Measurements from ENCODE around the gene AK1.

The AK1 gene

GRCh38 chr9:127877566-127877998 lies at the start of gene AK1:
Gene AK1 (minus strand): TSS chr9:127877675. CDS start chr9:127874617, 3,058 bp downstream.
- DNase-seq = peak; percentile 50

GRCh38 chr9:127926906-127927200 lies 49.4 kb upstream of the AK1 start:
- no peak for DNase-seq

- DNase-seq = no peak
These were observed 48.8 kb upstream of the AK1 start for GRCh38 chr9:127925959-127926905.

- DNase-seq = no peak
These were observed 47.4 kb upstream of the AK1 start for GRCh38 chr9:127924736-127925444.

GRCh38 chr9:127923771-127924170 lies 46.3 kb upstream of the AK1 start:
- DNase-seq = no peak

- no peak for DNase-seq
These were observed 45.6 kb upstream of the AK1 start for GRCh38 chr9:127923046-127923445.

- no peak for DNase-seq
These were observed 44.2 kb upstream of the AK1 start for GRCh38 chr9:127921557-127922120.

- no peak for DNase-seq
These were observed 43.3 kb upstream of the AK1 start for GRCh38 chr9:127920794-127921193.

GRCh38 chr9:127919253-127919815 lies 41.9 kb upstream of the AK1 start:
- no peak for DNase-seq

- no peak for DNase-seq
These were observed 41.0 kb upstream of the AK1 start for GRCh38 chr9:127918183-127919107.

- no peak for DNase-seq
These were observed 40.1 kb upstream of the AK1 start for GRCh38 chr9:127917603-127918002.

- peak; percentile 85 for DNase-seq
These were observed 39.5 kb upstream of the AK1 start, which contains the start of gene ST6GALNAC4 for GRCh38 chr9:127916720-127917581. Gene ST6GALNAC4 (minus strand): TSS chr9:127917041. CDS start chr9:127916419, 622 bp downstream.

GRCh38 chr9:127915801-127916719 lies 38.6 kb upstream of the AK1 start:
- no peak for DNase-seq

GRCh38 chr9:127915325-127915752 lies 37.9 kb upstream of the AK1 start:
- no peak for DNase-seq

GRCh38 chr9:127913682-127914081 lies 36.2 kb upstream of the AK1 start:
- no peak for DNase-seq

GRCh38 chr9:127912882-127913281 lies 35.4 kb upstream of the AK1 start:
- no peak for DNase-seq

GRCh38 chr9:127912296-127912695 lies 34.8 kb upstream of the AK1 start:
- DNase-seq = no peak

- DNase-seq = no peak
These were observed 33.2 kb upstream of the AK1 start for GRCh38 chr9:127910613-127911205.

GRCh38 chr9:127909839-127910273 lies 32.4 kb upstream of the AK1 start:
- DNase-seq = no peak

- DNase-seq = no peak
These were observed 31.1 kb upstream of the AK1 start for GRCh38 chr9:127908660-127908926.

All from NCI-H2107 (cell line).